WERI-Rb-1 (cell line): ENCODE measurements around the gene CPLX1.
A peak's percentile ranks its signal among the peaks of the same experiment; 100 is the strongest.

Experiments used
- DNase-seq: peaks from one replicate; pipeline ENCODE4 v3.0.0-alpha.2; 2020
- H3K27ac ChIP-seq: fragments of 250-450 bp; sonication (Bioruptor Pico); 2 replicates; pipeline ENCODE4 v1.5.1; 2020; ENCODE audit warnings: mild to moderate bottlenecking, moderate library complexity
- H3K27me3 ChIP-seq: fragments of 250-450 bp; sonication (Bioruptor Pico); 2 replicates; pipeline ENCODE4 v1.5.1; 2021; ENCODE audit warnings: mild to moderate bottlenecking, low read depth, moderate library complexity; ENCODE audit not compliant: insufficient read depth, severe bottlenecking
- H3K36me3 ChIP-seq: fragments of 250-450 bp; sonication (Bioruptor Pico); 2 replicates; pipeline ENCODE4 v1.5.1; 2020; ENCODE audit warnings: mild to moderate bottlenecking, moderate library complexity
- H3K4me3 ChIP-seq: 2 replicates; pipeline ENCODE4 v1.5.1; 2011; ENCODE audit warnings: low read depth, mild to moderate bottlenecking, control low read depth, low read length
- H3K9me3 ChIP-seq: fragments of 250-450 bp; sonication (Bioruptor Pico); 2 replicates; pipeline ENCODE4 v1.5.1; 2021; ENCODE audit warnings: mild to moderate bottlenecking, moderate library complexity; ENCODE audit not compliant: severe bottlenecking
- TF ChIP-seq, protein P1 (sequence below): IDR thresholded peaks from 2 replicates; pipeline ENCODE4 v1.5.1; 2011; ENCODE audit warnings: low read depth, mild to moderate bottlenecking, control low read depth, inconsistent platforms, low read length

Gene CPLX1

GRCh38 chr4:748461-748860 lies 77.5 kb downstream of the CPLX1 start:
- no peaks in the 10 kb centered on the region for H3K27me3 ChIP-seq
- H3K27ac ChIP-seq, result no peak overlapping the region
- peaks cover 56% of the 10 kb centered on the region for H3K36me3 ChIP-seq
- no peak for DNase-seq
- TF ChIP-seq, protein P1, sequence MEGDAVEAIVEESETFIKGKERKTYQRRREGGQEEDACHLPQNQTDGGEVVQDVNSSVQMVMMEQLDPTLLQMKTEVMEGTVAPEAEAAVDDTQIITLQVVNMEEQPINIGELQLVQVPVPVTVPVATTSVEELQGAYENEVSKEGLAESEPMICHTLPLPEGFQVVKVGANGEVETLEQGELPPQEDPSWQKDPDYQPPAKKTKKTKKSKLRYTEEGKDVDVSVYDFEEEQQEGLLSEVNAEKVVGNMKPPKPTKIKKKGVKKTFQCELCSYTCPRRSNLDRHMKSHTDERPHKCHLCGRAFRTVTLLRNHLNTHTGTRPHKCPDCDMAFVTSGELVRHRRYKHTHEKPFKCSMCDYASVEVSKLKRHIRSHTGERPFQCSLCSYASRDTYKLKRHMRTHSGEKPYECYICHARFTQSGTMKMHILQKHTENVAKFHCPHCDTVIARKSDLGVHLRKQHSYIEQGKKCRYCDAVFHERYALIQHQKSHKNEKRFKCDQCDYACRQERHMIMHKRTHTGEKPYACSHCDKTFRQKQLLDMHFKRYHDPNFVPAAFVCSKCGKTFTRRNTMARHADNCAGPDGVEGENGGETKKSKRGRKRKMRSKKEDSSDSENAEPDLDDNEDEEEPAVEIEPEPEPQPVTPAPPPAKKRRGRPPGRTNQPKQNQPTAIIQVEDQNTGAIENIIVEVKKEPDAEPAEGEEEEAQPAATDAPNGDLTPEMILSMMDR, result no peak
- no peak overlapping the region for H3K4me3 ChIP-seq
- H3K9me3 ChIP-seq, result no peaks in the 10 kb centered on the region

DNA sequence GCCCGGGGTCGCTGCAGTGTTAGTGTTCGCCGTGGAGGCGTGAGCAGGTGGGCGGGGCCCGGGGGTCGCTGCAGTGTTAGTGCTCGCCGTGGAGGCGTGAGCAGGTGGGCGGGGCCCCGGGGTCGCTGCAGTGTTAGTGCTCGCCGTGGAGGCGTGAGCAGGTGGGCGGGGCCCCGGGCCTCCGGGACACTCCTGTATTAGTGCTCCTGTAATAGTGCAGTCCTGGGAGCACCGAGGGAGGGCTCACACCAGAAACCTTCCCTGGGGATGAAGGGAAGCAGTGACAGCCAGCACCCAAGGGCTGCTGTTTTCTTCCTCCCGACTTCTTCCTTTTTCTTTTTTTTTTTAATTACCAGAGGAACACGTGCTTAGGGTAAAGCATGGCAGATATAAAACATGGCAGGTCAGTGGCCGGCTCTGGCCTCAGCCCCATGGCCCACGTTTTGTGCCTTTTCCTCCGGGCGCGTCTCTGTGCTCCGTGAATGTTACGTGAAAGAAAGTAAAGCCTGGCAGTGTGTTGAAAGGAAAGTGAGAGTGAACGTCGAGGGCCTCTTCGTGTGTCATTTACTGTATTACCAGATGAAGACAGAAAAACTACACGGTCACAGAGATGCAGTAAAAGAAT lies 78.3 kb downstream of the CPLX1 start:
- Histone ChIP-seq H3K27ac (no peak overlapping the region), H3K27me3 (no peaks in the 10 kb centered on the region), H3K9me3 (no peaks in the 10 kb centered on the region), H3K4me3 (no peak overlapping the region), H3K36me3 (peaks cover 49% of the 10 kb centered on the region)
- no peak for DNase-seq
- TF ChIP-seq, protein P1, result no peak

GRCh38 chr4:744212-744841 lies 81.6 kb downstream of the CPLX1 start:
- peaks cover 33% of the 10 kb centered on the region for H3K36me3 ChIP-seq
- no peaks in the 10 kb centered on the region for H3K9me3 ChIP-seq
- H3K27ac ChIP-seq, result no peak overlapping the region
- no peak for DNase-seq
- TF ChIP-seq, protein P1, result no peak
- H3K4me3 ChIP-seq, result no peak overlapping the region
- no peaks in the 10 kb centered on the region for H3K27me3 ChIP-seq

GRCh38 chr4:743463-744211 lies 82.3 kb downstream of the CPLX1 start:
- H3K4me3 ChIP-seq, result no peak overlapping the region
- DNase-seq, result no peak
- H3K27me3 ChIP-seq, result no peaks in the 10 kb centered on the region
- TF ChIP-seq, protein P1, result no peak
- H3K36me3 ChIP-seq, result peaks cover 34% of the 10 kb centered on the region
- H3K9me3 ChIP-seq, result no peaks in the 10 kb centered on the region
- H3K27ac ChIP-seq, result no peak overlapping the region

- Histone ChIP-seq H3K9me3 (no peaks in the 10 kb centered on the region), H3K4me3 (no peak overlapping the region), H3K36me3 (peaks cover 34% of the 10 kb centered on the region), H3K27me3 (no peaks in the 10 kb centered on the region), H3K27ac (no peak overlapping the region)
- DNase-seq, result peak; percentile 85
- TF ChIP-seq, protein P1, result peak; percentile 97
Observed at GRCh38 chr4:742742-743311, 83.1 kb downstream of the CPLX1 start.
